ENCODE results near the gene GINS3. TPM values are rescaled to one million over a fixed set of nuclear protein-coding genes. Genes with fewer than 3 reads are reported as not detected.

The GINS3 gene
- total and polyA plus RNA-seq, 10 of the 15 experiments (the other 5 are each of a cell fraction or from before 2014, with no cell fraction given), result 13.6 to 22.4 (median 15.6) TPM

GRCh38 chr16:58363746-58364393 lies 28.4 kb upstream of the GINS3 start (continued):
- TF ChIP-seq E2F4 (IDR thresholded peaks at IDR 0.05; ENCODE audit: low read depth, low read length) (no peak), POLR2AphosphoS2 (IDR thresholded peaks at IDR 0.05; ENCODE audit: low read depth, low read length) (no peak), ZBED1 (IDR thresholded peaks at IDR 0.05; ENCODE audit: borderline replicate concordance) (no peak), ETV6 (conservative IDR thresholded peaks at IDR 0.05 in 1 of 2, IDR thresholded peaks at IDR 0.05 in 1 of 2; ENCODE audit: borderline replicate concordance in 1 of 2, low read depth in 1 of 2) (no peak)

- ChIA-PET SMC1A (ENCODE audit: uncharacterized antibody, unreplicated experiment) (no interaction called here), RAD21 (ENCODE audit: unreplicated experiment) (no interaction called here), POLR2A (no interaction called here), CTCF (no interaction called here)
- H3K9me3 ChIP-seq (replicated peaks; ENCODE audit: control insufficient read depth, insufficient read depth, low read length), result peaks cover 1% of the 10 kb centered on the region; the same call in 1 of the 3 replicates
- H3K4me2 ChIP-seq (ENCODE audit: control insufficient read depth, insufficient read depth), result no peak overlapping the region
- no peak overlapping the region for H3K4me3 ChIP-seq
- intact Hi-C loops (cut with micrococcal nuclease; ENCODE audit: unreplicated experiment) (no loop called here), in situ Hi-C loops (cut with MboI) (no loop called here)
- H4K20me1 ChIP-seq (ENCODE audit: control insufficient read depth, insufficient read depth), result no peaks in the 10 kb centered on the region
- H2AFZ ChIP-seq (ENCODE audit: control insufficient read depth, low read depth, low read length), result no peak overlapping the region
- no peak for FAIRE-seq
- no peak overlapping the region for H3K9ac ChIP-seq (ENCODE audit: control insufficient read depth, insufficient read depth, low read length)
- H3K27ac ChIP-seq (ENCODE audit: control insufficient read depth, insufficient read depth), result no peak overlapping the region
- no TSS peak for BruUV-seq (replicated peaks)
- ATAC-seq, result no peak
- no peaks in the 10 kb centered on the region for H3K27me3 ChIP-seq (replicated peaks in 1 of 2; ENCODE audit: control insufficient read depth in 2 of 2, insufficient read depth in 2 of 2, low read length in 1 of 2)
- H3K36me3 ChIP-seq (ENCODE audit: control insufficient read depth in 2 of 2, insufficient read depth in 2 of 2, low read length in 1 of 2), result no peaks in the 10 kb centered on the region
- TF ChIP-seq SREBF1 (IDR thresholded peaks at IDR 0.05; ENCODE audit: low read length) (no peak), NBN (IDR thresholded peaks at IDR 0.05) (no peak), TCF7 (IDR thresholded peaks at IDR 0.05; ENCODE audit: borderline replicate concordance) (no peak), CTCF (IDR thresholded peaks at IDR 0.05 in 2 of 3, conservative IDR thresholded peaks at IDR 0.05 in 1 of 3; ENCODE audit: control insufficient read depth in 2 of 3, extremely low read depth in 1 of 3, insufficient read depth in 1 of 3, low read depth in 3 of 3, low read length in 3 of 3) (no peak), HCFC1 (IDR thresholded peaks at IDR 0.05; ENCODE audit: low read length) (no peak), YY1 (IDR thresholded peaks at IDR 0.05; ENCODE audit: low read depth, low read length) (no peak), SMAD5 (IDR thresholded peaks at IDR 0.05; ENCODE audit: low read depth) (no peak), SP1 (IDR thresholded peaks at IDR 0.05; ENCODE audit: low read depth, low read length) (no peak), CEBPB (IDR thresholded peaks at IDR 0.05; ENCODE audit: borderline replicate concordance in 1 of 2, low read depth in 2 of 2, low read length in 2 of 2) (no peak), HDAC2 (IDR thresholded peaks at IDR 0.05) (no peak), ZNF207 (IDR thresholded peaks at IDR 0.05; ENCODE audit: borderline replicate concordance) (no peak), MYC (IDR thresholded peaks at IDR 0.05; ENCODE audit: insufficient read depth, insufficient read length, insufficient replicate concordance, low read length, severe bottlenecking) (no peak), SMAD1 (IDR thresholded peaks at IDR 0.05; ENCODE audit: low read depth, partially characterized antibody) (no peak), RELA (IDR thresholded peaks at IDR 0.05; ENCODE audit: borderline replicate concordance, partially characterized antibody) (no peak), RFX5 (IDR thresholded peaks at IDR 0.05; ENCODE audit: low read depth, low read length) (no peak), ETV6 (conservative IDR thresholded peaks at IDR 0.05 in 1 of 2, IDR thresholded peaks at IDR 0.05 in 1 of 2; ENCODE audit: borderline replicate concordance in 1 of 2, low read depth in 1 of 2) (no peak), ELK1 (IDR thresholded peaks at IDR 0.05; ENCODE audit: low read depth, low read length) (no peak)
- no peak for DNase-seq (ENCODE audit: low read depth, low spot score)
- no peaks in the 10 kb centered on the region for H3K79me2 ChIP-seq (ENCODE audit: control insufficient read depth, insufficient read depth, low read length)
- 3% methylated on average over 2 of the region's 2 CpGs for WGBS (ENCODE audit: insufficient coverage, insufficient replicate concordance, low lambda C conversion rate, missing lambda C conversion rate)
- no peaks in the 10 kb centered on the region for H3K4me1 ChIP-seq (ENCODE audit: control insufficient read depth, insufficient read depth, low read length)
Measured at GRCh38 chr16:58365623-58366022, 26.6 kb upstream of the GINS3 start.
